ENCODE measurements around the gene PDE7B. TPM values are rescaled to one million over a fixed set of nuclear protein-coding genes. Genes with fewer than 3 reads are reported as not detected.

Gene PDE7B
- total RNA-seq, 4 donors from 2014 or later: 1.4 to 11.6 (median 3.5) TPM

- Histone ChIP-seq H3K36me3 (no peaks in the 10 kb centered on the region), H3K4me1 (no peaks in the 10 kb centered on the region), H3K9me3 (no peaks in the 10 kb centered on the region), H3K4me3 (no peak overlapping the region), H3K27ac (no peak overlapping the region), H3K27me3 (no peaks in the 10 kb centered on the region)
- no peak for DNase-seq
- TF ChIP-seq CTCF (IDR thresholded peaks at IDR 0.05): no peak
- TF ChIP-seq POLR2A (IDR thresholded peaks at IDR 0.05): no peak
Observed at GRCh38 chr6:136066005-136066404, 214.5 kb downstream of the PDE7B start.

GRCh38 chr6:136067731-136068341, 216.3 kb downstream of the PDE7B start:
- Histone ChIP-seq H3K36me3 (no peaks in the 10 kb centered on the region), H3K4me3 (no peak overlapping the region), H3K27ac (peak overlapping the region in 1 of 4 donors; percentile 2), H3K9me3 (no peaks in the 10 kb centered on the region), H3K4me1 (no peaks in the 10 kb centered on the region), H3K27me3 (no peaks in the 10 kb centered on the region)
- TF ChIP-seq POLR2A (IDR thresholded peaks at IDR 0.05): no peak
- no peak for TF ChIP-seq CTCF (IDR thresholded peaks at IDR 0.05)
- no peak for DNase-seq

- no peak for DNase-seq
- Histone ChIP-seq H3K9me3 (no peaks in the 10 kb centered on the region), H3K4me3 (no peak overlapping the region), H3K27me3 (no peaks in the 10 kb centered on the region), H3K27ac (peak overlapping the region in 2 of 4 donors; percentile 18 to 23), H3K4me1 (no peaks in the 10 kb centered on the region), H3K36me3 (no peaks in the 10 kb centered on the region)
- no peak for TF ChIP-seq POLR2A (IDR thresholded peaks at IDR 0.05)
- no peak for TF ChIP-seq CTCF (IDR thresholded peaks at IDR 0.05)
Observed at GRCh38 chr6:136069119-136069518, 217.6 kb downstream of the PDE7B start.

- Histone ChIP-seq H3K9me3 (no peaks in the 10 kb centered on the region), H3K4me3 (no peak overlapping the region), H3K36me3 (no peaks in the 10 kb centered on the region), H3K27ac (no peak overlapping the region), H3K27me3 (no peaks in the 10 kb centered on the region), H3K4me1 (no peaks in the 10 kb centered on the region)
- TF ChIP-seq CTCF (IDR thresholded peaks at IDR 0.05): no peak
- no peak for TF ChIP-seq POLR2A (IDR thresholded peaks at IDR 0.05)
- DNase-seq: no peak
Observed at GRCh38 chr6:136070815-136071214, 219.3 kb downstream of the PDE7B start.

- no peaks in the 10 kb centered on the region for H3K27me3 ChIP-seq
- H3K4me3 ChIP-seq: no peak overlapping the region
- H3K9me3 ChIP-seq: no peaks in the 10 kb centered on the region
- DNase-seq: no peak
- H3K36me3 ChIP-seq: no peaks in the 10 kb centered on the region
- TF ChIP-seq POLR2A (IDR thresholded peaks at IDR 0.05) (no peak), CTCF (IDR thresholded peaks at IDR 0.05) (no peak)
- no peak overlapping the region for H3K27ac ChIP-seq
- H3K4me1 ChIP-seq: peaks cover 0 to under 1% (median 0%) of the 10 kb centered on the region in 4 donors
Observed at GRCh38 chr6:136072691-136073090, 221.2 kb downstream of the PDE7B start.

GRCh38 chr6:136073216-136073615, 221.7 kb downstream of the PDE7B start:
- TF ChIP-seq CTCF (IDR thresholded peaks at IDR 0.05) (no peak), POLR2A (IDR thresholded peaks at IDR 0.05) (no peak)
- no peak for DNase-seq
- Histone ChIP-seq H3K4me1 (peaks cover 0 to 4% (median 0%) of the 10 kb centered on the region in 4 donors), H3K9me3 (no peaks in the 10 kb centered on the region), H3K27me3 (no peaks in the 10 kb centered on the region), H3K27ac (no peak overlapping the region), H3K4me3 (no peak overlapping the region), H3K36me3 (no peaks in the 10 kb centered on the region)

Measured in Peyer's patch (tissue), 4 donors.